DOHH2 (cell line): Measurements from ENCODE around the gene COL23A1.

Experiments used
- H3F3A ChIP-seq: fragments of 200-600 bp; sonication (generic), shearing (Covaris generic); 2 replicates; pipeline ENCODE4 v1.6.0; 2016; ENCODE audit warnings: antibody characterized with exemption, mild to moderate bottlenecking; ENCODE audit not compliant: control insufficient read depth, insufficient read depth
- H3K27ac ChIP-seq: fragments of 200-600 bp; sonication (generic); 2 replicates; pipeline ENCODE4 v1.5.1; 2014; ENCODE audit warnings: low read depth, mild to moderate bottlenecking, low read length, moderate library complexity
- H3K27me3 ChIP-seq: fragments of 200-600 bp; sonication (generic); 2 replicates; pipeline ENCODE4 v1.6.1; 2014; ENCODE audit warnings: mild to moderate bottlenecking, low read length, mixed read lengths; ENCODE audit not compliant: control insufficient read depth
- H3K36me3 ChIP-seq: fragments of 200-600 bp; sonication (generic); 2 replicates; pipeline ENCODE4 v1.6.1; 2014; ENCODE audit warnings: mild to moderate bottlenecking, low read length, moderate library complexity, mixed read lengths; ENCODE audit not compliant: control insufficient read depth
- H3K4me1 ChIP-seq: fragments of 200-600 bp; sonication (generic); 2 replicates; pipeline ENCODE4 v1.6.1; 2014; ENCODE audit warnings: mild to moderate bottlenecking, low read length, mixed read lengths; ENCODE audit not compliant: control insufficient read depth
- H3K4me2 ChIP-seq: fragments of 200-600 bp; sonication (generic); 2 replicates; pipeline ENCODE4 v1.6.0; 2014; ENCODE audit warnings: mild to moderate bottlenecking, low read length, moderate library complexity
- H3K4me3 ChIP-seq: fragments of 200-600 bp; sonication (generic); 2 replicates; pipeline ENCODE4 v1.5.1; 2014; ENCODE audit warnings: mild to moderate bottlenecking, low read length, mixed read lengths
- H3K79me2 ChIP-seq: fragments of 200-600 bp; sonication (generic); 2 replicates; pipeline ENCODE4 v1.6.1; 2014; ENCODE audit warnings: mild to moderate bottlenecking, low read length, mixed read lengths; ENCODE audit not compliant: control insufficient read depth
- H3K9me2 ChIP-seq: fragments of 200-600 bp; sonication (generic); replicated peaks from 2 replicates; pipeline ENCODE4 v1.6.1; 2014; ENCODE audit warnings: mild to moderate bottlenecking, low read length, mixed read lengths; ENCODE audit not compliant: control insufficient read depth
- H3K9me3 ChIP-seq: fragments of 200-600 bp; sonication (generic); 2 replicates; pipeline ENCODE4 v1.6.1; 2014; ENCODE audit warnings: antibody characterized with exemption, low read length, mixed read lengths; ENCODE audit not compliant: control insufficient read depth, insufficient read depth
- H4K20me1 ChIP-seq: fragments of 200-600 bp; sonication (generic); 2 replicates; pipeline ENCODE4 v1.6.0; 2014; ENCODE audit warnings: low read depth, mild to moderate bottlenecking, antibody characterized with exemption, low read length, moderate library complexity; ENCODE audit not compliant: control insufficient read depth, insufficient read depth
- CTCF ChIP-seq: fragments of 200-600 bp; sonication (generic); IDR thresholded peaks from one replicate; pipeline ENCODE4 v1.5.1; 2014; ENCODE audit warnings: antibody characterized with exemption, mild to moderate bottlenecking, low read depth, low read length; ENCODE audit not compliant: poor library complexity, severe bottlenecking
- EZH2phosphoT487 ChIP-seq: fragments of 200-600 bp; sonication (generic); IDR thresholded peaks from 2 replicates; pipeline ENCODE4 v1.6.1; 2017; ENCODE audit warnings: borderline replicate concordance, mild to moderate bottlenecking, antibody characterized with exemption, low read length, moderate library complexity, mixed read lengths

COL23A1 gene

GRCh38 chr5:178196986-178197385 lies 393.2 kb downstream of the COL23A1 start:
- H3K4me2 ChIP-seq = no peak overlapping the region
- H4K20me1 ChIP-seq = no peaks in the 10 kb centered on the region
- H3K9me2 ChIP-seq = no peaks in the 10 kb centered on the region
- peaks cover 4% of the 10 kb centered on the region; the same call in 1 of the 2 replicates for H3K4me1 ChIP-seq
- no peaks in the 10 kb centered on the region for H3K79me2 ChIP-seq
- H3K27me3 ChIP-seq = peaks cover 24% of the 10 kb centered on the region
- H3K36me3 ChIP-seq = no peaks in the 10 kb centered on the region
- H3F3A ChIP-seq = no peaks in the 10 kb centered on the region; the same call in 1 of the 2 replicates
- no peak overlapping the region for H3K4me3 ChIP-seq
- H3K9me3 ChIP-seq = no peaks in the 10 kb centered on the region
- TF ChIP-seq EZH2phosphoT487 (no peak), CTCF (peak; percentile 45)
- H3K27ac ChIP-seq = no peak overlapping the region

- Histone ChIP-seq H3F3A (no peaks in the 10 kb centered on the region; the same call in 1 of the 2 replicates), H3K4me1 (peaks cover 4% of the 10 kb centered on the region; the same call in 1 of the 2 replicates), H3K27me3 (peaks cover 24% of the 10 kb centered on the region), H4K20me1 (no peaks in the 10 kb centered on the region), H3K9me3 (no peaks in the 10 kb centered on the region), H3K36me3 (no peaks in the 10 kb centered on the region), H3K4me2 (no peak overlapping the region), H3K79me2 (no peaks in the 10 kb centered on the region), H3K4me3 (no peak overlapping the region), H3K27ac (no peak overlapping the region), H3K9me2 (no peaks in the 10 kb centered on the region)
- TF ChIP-seq CTCF (no peak), EZH2phosphoT487 (no peak)
These were observed 393.8 kb downstream of the COL23A1 start for GRCh38 chr5:178196281-178196812.

DNA sequence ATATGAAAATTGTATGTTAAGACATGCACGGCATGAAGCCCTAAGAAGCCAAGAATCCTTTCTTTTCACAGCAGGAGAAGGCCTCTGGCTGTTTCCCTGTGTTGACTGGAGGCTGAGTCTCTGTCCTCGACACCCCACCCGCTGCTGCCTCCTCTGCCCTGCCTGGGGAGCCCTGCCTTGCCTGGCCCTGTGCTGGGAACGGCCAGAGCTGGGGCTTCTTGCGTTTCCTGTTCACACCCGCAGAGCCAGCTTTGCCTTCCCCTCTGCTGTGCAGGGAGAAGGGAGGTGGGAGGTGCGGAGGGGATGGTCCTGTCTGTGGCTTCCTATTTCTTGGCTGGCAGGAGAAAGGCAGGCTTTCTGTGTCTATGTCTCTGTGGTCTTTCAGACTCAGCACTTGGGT lies 396.2 kb downstream of the COL23A1 start:
- Histone ChIP-seq H3K27ac (no peak overlapping the region), H3K36me3 (no peaks in the 10 kb centered on the region), H3K4me2 (no peak overlapping the region)

More for the DNA sequence above, 396.2 kb downstream of the COL23A1 start:
- H3K79me2 ChIP-seq = no peaks in the 10 kb centered on the region
- H3K9me2 ChIP-seq = no peaks in the 10 kb centered on the region
- H3K27me3 ChIP-seq = peaks cover 28% of the 10 kb centered on the region
- H3F3A ChIP-seq = no peaks in the 10 kb centered on the region
- H3K4me3 ChIP-seq = no peak overlapping the region
- no peaks in the 10 kb centered on the region for H4K20me1 ChIP-seq
- H3K9me3 ChIP-seq = no peaks in the 10 kb centered on the region
- no peak for TF ChIP-seq CTCF
- no peak for TF ChIP-seq EZH2phosphoT487
- H3K4me1 ChIP-seq = peaks cover 4% of the 10 kb centered on the region; the same call in 1 of the 2 replicates
